Smooth muscle cell (in vitro differentiated cells): ENCODE measurements around the gene MUC12. TPM values are rescaled to one million over a fixed set of nuclear protein-coding genes. Genes with fewer than 3 reads are reported as not detected.
A peak's percentile ranks its signal among the peaks of the same experiment; 100 is the strongest.
"Not testable (repeated sequence)": the region's sequence is repeated elsewhere in the genome, so short reads cannot be mapped to it uniquely, and the experiment has no call there.

Source experiments
- DNase-seq: peaks from one replicate; lab custom pipeline; 2025; ENCODE audit not compliant: unreplicated experiment; lab: John Stamatoyannopoulos, UW
- H2AFZ ChIP-seq: fragments of 200-600 bp; sonication (generic); 2 replicates; pipeline ENCODE4 v1.6.0; 2016; ENCODE audit warnings: antibody characterized with exemption, low read depth, mild to moderate bottlenecking
- H3F3A ChIP-seq: fragments of 200-600 bp; sonication (generic); 2 replicates; pipeline ENCODE4 v1.6.0; 2017; ENCODE audit warnings: antibody characterized with exemption, low read depth
- H3K27ac ChIP-seq: fragments of 200-600 bp; sonication (generic); 2 replicates; pipeline ENCODE4 v1.5.1; 2016; ENCODE audit warnings: low read depth, mild to moderate bottlenecking
- H3K27me3 ChIP-seq: fragments of 200-600 bp; sonication (generic); 2 replicates; pipeline ENCODE4 v1.6.1; 2016; ENCODE audit warnings: low read depth, mild to moderate bottlenecking
- H3K36me3 ChIP-seq: fragments of 200-600 bp; sonication (generic); 2 replicates; pipeline ENCODE4 v1.5.1; 2016; ENCODE audit warnings: low read depth
- H3K4me1 ChIP-seq: fragments of 200-600 bp; sonication (generic); 2 replicates; pipeline ENCODE4 v1.5.1; 2016; ENCODE audit warnings: low read depth
- H3K4me2 ChIP-seq: fragments of 200-600 bp; sonication (generic); 2 replicates; pipeline ENCODE4 v1.6.0; 2016; ENCODE audit warnings: mild to moderate bottlenecking
- H3K4me3 ChIP-seq: fragments of 200-600 bp; sonication (generic); 2 replicates; pipeline ENCODE4 v1.5.1; 2016; ENCODE audit warnings: mild to moderate bottlenecking
- H3K79me2 ChIP-seq: fragments of 200-600 bp; sonication (generic); 2 replicates; pipeline ENCODE4 v1.6.0; 2016; ENCODE audit warnings: low read depth, mild to moderate bottlenecking
- H3K9ac ChIP-seq: fragments of 200-600 bp; sonication (generic); 2 replicates; pipeline ENCODE4 v1.6.0; 2016; ENCODE audit warnings: low read depth
- H3K9me3 ChIP-seq: fragments of 200-600 bp; sonication (generic); replicated peaks from 2 replicates; pipeline ENCODE4 v1.5.1; 2016; ENCODE audit warnings: low read depth
- H4K20me1 ChIP-seq: fragments of 200-600 bp; sonication (generic); 2 replicates; pipeline ENCODE4 v1.6.0; 2016; ENCODE audit warnings: low read depth
- CTCF ChIP-seq: fragments of 200-600 bp; sonication (generic); IDR thresholded peaks from 2 replicates; pipeline ENCODE4 v1.5.1; 2017; ENCODE audit warnings: borderline replicate concordance, mild to moderate bottlenecking, antibody characterized with exemption; ENCODE audit not compliant: insufficient read depth, poor library complexity, severe bottlenecking
- WGBS: methylation state at CpG from one replicate; pipeline ENCODE4 v1.1.7; 2016; ENCODE audit warnings: low lambda C conversion rate; 5-methylcytosine and 5-hydroxymethylcytosine counted together
- polyA plus RNA-seq: library from polyadenylated mRNA; unstranded; fragments of >200 nt; fragmentation: Nextera tagmentation; extraction: Ambion mirVana; gene quantifications from 2 replicates; pipeline ENCODE4 v1.2.1, GENCODE V29; 2016
- total RNA-seq: library from RNA; depleted of rRNA; stranded (reverse); fragments of >200 nt; gene quantifications from 2 replicates; pipeline ENCODE4 v1.2.3, GENCODE V29; 2014

Gene MUC12
- total and polyA plus RNA-seq, 2 experiments from 2014 or later, result 13.5 to 18.0 TPM

DNA sequence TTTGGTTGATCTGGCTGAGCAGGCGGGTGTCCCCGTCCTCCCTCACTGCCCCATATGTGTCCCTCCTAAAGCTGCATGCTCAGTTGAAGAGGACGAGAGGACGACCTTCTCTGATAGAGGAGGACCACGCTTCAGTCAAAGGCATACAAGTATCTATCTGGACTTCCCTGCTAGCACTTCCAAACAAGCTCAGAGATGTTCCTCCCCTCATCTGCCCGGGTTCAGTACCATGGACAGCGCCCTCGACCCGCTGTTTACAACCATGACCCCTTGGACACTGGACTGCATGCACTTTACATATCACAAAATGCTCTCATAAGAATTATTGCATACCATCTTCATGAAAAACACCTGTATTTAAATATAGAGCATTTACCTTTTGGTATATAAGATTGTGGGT is 89.0 kb downstream of the MUC12 start:
- no peaks in the 10 kb centered on the region for H3K9me3 ChIP-seq
- H3F3A ChIP-seq, result no peaks in the 10 kb centered on the region
- TF ChIP-seq CTCF, result no peak
- no peaks in the 10 kb centered on the region for H4K20me1 ChIP-seq
- no peak overlapping the region for H2AFZ ChIP-seq
- no peaks in the 10 kb centered on the region for H3K36me3 ChIP-seq
- peak; percentile 48 for DNase-seq
- H3K27ac ChIP-seq, result no peak overlapping the region
- no peaks in the 10 kb centered on the region for H3K4me1 ChIP-seq
- H3K9ac ChIP-seq, result no peak overlapping the region
- WGBS, result 25% methylated on average over 9 of the region's 9 CpGs
- H3K79me2 ChIP-seq, result no peaks in the 10 kb centered on the region
- no peak overlapping the region for H3K4me3 ChIP-seq
- no peak overlapping the region for H3K4me2 ChIP-seq
- H3K27me3 ChIP-seq, result peaks cover 32% of the 10 kb centered on the region

DNA sequence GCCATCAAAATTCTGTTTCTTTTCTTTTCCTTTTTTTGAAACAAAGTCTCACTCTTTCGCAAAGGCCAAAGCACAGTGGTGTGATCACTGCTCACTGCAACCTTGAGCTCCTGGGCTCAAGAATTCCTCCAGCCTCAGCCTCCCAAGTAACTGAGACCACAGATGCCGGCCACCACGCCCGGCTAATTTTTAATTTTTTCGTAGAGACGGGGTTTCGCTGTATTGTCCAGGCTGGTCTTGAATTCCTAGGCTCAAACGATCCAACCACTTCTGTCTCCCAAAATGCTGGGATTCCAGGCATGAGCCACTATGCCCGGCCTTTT is 90.2 kb downstream of the MUC12 start:
- Histone ChIP-seq H3K27ac (no peak overlapping the region), H3K4me1 (no peaks in the 10 kb centered on the region), H3K27me3 (peaks cover 26% of the 10 kb centered on the region), H3K4me3 (no peak overlapping the region), H4K20me1 (no peaks in the 10 kb centered on the region), H3F3A (no peaks in the 10 kb centered on the region), H3K4me2 (no peak overlapping the region), H2AFZ (no peak overlapping the region), H3K79me2 (no peaks in the 10 kb centered on the region), H3K36me3 (no peaks in the 10 kb centered on the region), H3K9ac (no peak overlapping the region), H3K9me3 (no peaks in the 10 kb centered on the region)
- TF ChIP-seq CTCF, result no peak
- 42% methylated on average over 9 of the region's 9 CpGs for WGBS
- no peak for DNase-seq

- Histone ChIP-seq H2AFZ (no peak overlapping the region), H3K27me3 (peaks cover 18% of the 10 kb centered on the region), H3K9ac (no peak overlapping the region), H3K9me3 (no peaks in the 10 kb centered on the region), H4K20me1 (no peaks in the 10 kb centered on the region), H3K4me1 (no peaks in the 10 kb centered on the region), H3K4me3 (no peak overlapping the region), H3F3A (no peaks in the 10 kb centered on the region), H3K79me2 (no peaks in the 10 kb centered on the region), H3K27ac (no peak overlapping the region), H3K36me3 (no peaks in the 10 kb centered on the region), H3K4me2 (no peak overlapping the region)
- 88% methylated on average over 5 of the region's 5 CpGs for WGBS
- no peak for DNase-seq
- TF ChIP-seq CTCF, result no peak
Observed at GRCh38 chr7:101060992-101061391, 91.6 kb downstream of the MUC12 start.

GRCh38 chr7:101064176-101064550 is 94.8 kb downstream of the MUC12 start:
- H3K4me1 ChIP-seq, H3K4me2 ChIP-seq, H4K20me1 ChIP-seq, H3K9ac ChIP-seq, H2AFZ ChIP-seq, DNase-seq, H3K27me3 ChIP-seq, H3K27ac ChIP-seq, H3K36me3 ChIP-seq, H3K9me3 ChIP-seq, H3F3A ChIP-seq, H3K4me3 ChIP-seq, H3K79me2 ChIP-seq: not testable (repeated sequence)
- WGBS, result 88% methylated on average over 9 of the region's 9 CpGs

DNA sequence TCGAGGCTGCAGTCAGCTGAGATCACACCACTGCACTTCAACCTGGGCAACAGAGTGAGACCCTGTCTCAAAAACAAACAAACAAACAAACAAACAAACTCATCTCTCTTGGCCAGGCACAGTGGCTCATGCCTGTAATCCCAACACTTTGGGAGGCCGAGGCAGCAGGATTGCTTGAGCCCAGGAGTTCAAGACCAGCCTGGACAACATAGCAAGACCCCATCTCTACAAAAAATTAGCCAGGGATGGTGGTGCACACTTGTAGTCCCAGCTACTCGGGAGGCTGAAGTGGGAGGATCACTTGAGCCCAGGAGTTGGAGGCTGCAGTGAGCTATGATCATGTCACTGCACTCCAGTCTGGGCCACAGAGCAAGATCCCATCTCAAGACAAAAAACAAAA is 95.8 kb downstream of the MUC12 start:
- DNase-seq, H4K20me1 ChIP-seq, H2AFZ ChIP-seq, H3K4me1 ChIP-seq, H3K9ac ChIP-seq, H3K4me3 ChIP-seq, H3F3A ChIP-seq, H3K27ac ChIP-seq, H3K27me3 ChIP-seq, H3K9me3 ChIP-seq, H3K4me2 ChIP-seq, H3K79me2 ChIP-seq, H3K36me3 ChIP-seq: not testable (repeated sequence)
- 88% methylated on average over 3 of the region's 3 CpGs for WGBS
